Measurements from ENCODE around the gene DIDO1.

DNA sequence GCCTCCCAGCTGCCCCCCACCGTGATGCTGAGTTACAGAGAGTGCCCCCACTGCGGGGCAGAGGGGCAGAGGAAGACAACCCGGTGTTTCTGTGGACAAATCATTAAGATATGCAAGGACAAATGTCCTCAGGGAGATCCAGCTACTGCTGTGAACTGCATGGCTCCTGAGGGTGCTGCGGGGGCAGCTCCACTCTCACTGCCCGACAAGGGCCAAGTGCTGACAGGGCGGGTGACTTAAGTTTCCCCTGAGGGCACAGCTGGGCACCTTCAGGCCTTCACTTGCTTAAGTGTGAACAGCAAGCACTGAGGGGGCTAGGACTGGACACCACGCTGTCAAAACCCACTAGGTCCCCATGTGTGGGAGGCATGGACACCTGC, 38.5 kb downstream of the DIDO1 start:
- TF ChIP-seq, protein P1, sequence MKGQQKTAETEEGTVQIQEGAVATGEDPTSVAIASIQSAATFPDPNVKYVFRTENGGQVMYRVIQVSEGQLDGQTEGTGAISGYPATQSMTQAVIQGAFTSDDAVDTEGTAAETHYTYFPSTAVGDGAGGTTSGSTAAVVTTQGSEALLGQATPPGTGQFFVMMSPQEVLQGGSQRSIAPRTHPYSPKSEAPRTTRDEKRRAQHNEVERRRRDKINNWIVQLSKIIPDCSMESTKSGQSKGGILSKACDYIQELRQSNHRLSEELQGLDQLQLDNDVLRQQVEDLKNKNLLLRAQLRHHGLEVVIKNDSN (CRISPR knock-in tag; IDR thresholded peaks at IDR 0.05): no peak
- TF ChIP-seq, protein P2, sequence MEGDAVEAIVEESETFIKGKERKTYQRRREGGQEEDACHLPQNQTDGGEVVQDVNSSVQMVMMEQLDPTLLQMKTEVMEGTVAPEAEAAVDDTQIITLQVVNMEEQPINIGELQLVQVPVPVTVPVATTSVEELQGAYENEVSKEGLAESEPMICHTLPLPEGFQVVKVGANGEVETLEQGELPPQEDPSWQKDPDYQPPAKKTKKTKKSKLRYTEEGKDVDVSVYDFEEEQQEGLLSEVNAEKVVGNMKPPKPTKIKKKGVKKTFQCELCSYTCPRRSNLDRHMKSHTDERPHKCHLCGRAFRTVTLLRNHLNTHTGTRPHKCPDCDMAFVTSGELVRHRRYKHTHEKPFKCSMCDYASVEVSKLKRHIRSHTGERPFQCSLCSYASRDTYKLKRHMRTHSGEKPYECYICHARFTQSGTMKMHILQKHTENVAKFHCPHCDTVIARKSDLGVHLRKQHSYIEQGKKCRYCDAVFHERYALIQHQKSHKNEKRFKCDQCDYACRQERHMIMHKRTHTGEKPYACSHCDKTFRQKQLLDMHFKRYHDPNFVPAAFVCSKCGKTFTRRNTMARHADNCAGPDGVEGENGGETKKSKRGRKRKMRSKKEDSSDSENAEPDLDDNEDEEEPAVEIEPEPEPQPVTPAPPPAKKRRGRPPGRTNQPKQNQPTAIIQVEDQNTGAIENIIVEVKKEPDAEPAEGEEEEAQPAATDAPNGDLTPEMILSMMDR (IDR thresholded peaks at IDR 0.05 in 2 of 3, conservative IDR thresholded peaks at IDR 0.05 in 1 of 3; ENCODE audit: insufficient read depth in 2 of 3, low read depth in 1 of 3, low read length in 3 of 3): no peak
- TF ChIP-seq TAF1 (IDR thresholded peaks at IDR 0.05; ENCODE audit: control insufficient read depth, extremely low read depth, insufficient read depth, low read length, severe bottlenecking): no peak
- TF ChIP-seq, protein P3, sequence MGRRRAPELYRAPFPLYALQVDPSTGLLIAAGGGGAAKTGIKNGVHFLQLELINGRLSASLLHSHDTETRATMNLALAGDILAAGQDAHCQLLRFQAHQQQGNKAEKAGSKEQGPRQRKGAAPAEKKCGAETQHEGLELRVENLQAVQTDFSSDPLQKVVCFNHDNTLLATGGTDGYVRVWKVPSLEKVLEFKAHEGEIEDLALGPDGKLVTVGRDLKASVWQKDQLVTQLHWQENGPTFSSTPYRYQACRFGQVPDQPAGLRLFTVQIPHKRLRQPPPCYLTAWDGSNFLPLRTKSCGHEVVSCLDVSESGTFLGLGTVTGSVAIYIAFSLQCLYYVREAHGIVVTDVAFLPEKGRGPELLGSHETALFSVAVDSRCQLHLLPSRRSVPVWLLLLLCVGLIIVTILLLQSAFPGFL (CRISPR knock-in tag; IDR thresholded peaks at IDR 0.05): no peak
- no peak for TF ChIP-seq ZNF324 (CRISPR knock-in tag; IDR thresholded peaks at IDR 0.05)
- TF ChIP-seq, protein P4, sequence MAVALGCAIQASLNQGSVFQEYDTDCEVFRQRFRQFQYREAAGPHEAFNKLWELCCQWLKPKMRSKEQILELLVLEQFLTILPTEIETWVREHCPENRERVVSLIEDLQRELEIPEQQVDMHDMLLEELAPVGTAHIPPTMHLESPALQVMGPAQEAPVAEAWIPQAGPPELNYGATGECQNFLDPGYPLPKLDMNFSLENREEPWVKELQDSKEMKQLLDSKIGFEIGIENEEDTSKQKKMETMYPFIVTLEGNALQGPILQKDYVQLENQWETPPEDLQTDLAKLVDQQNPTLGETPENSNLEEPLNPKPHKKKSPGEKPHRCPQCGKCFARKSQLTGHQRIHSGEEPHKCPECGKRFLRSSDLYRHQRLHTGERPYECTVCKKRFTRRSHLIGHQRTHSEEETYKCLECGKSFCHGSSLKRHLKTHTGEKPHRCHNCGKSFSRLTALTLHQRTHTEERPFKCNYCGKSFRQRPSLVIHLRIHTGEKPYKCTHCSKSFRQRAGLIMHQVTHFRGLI (CRISPR knock-in tag; IDR thresholded peaks at IDR 0.05): no peak
- TF ChIP-seq EP300 (IDR thresholded peaks at IDR 0.05; ENCODE audit: low read length): no peak
- TF ChIP-seq DNMT1 (IDR thresholded peaks at IDR 0.05): no peak
- TF ChIP-seq CBX2 (IDR thresholded peaks at IDR 0.05; ENCODE audit: insufficient read depth, low read length, poor library complexity, severe bottlenecking): no peak
- no peak for TF ChIP-seq TCF7 (IDR thresholded peaks at IDR 0.05; ENCODE audit: borderline replicate concordance)

Data from K562 (cell line).